Smooth muscle cell of the brain vasculature (primary cell): ENCODE results near the gene PNRC2.
"Not testable (repeated sequence)": the region's sequence is repeated elsewhere in the genome, so short reads cannot be mapped to it uniquely, and the experiment has no call there.

Experiments used
- DNase-seq: peaks from one replicate; pipeline ENCODE4 v3.0.0-alpha.2; 2012; ENCODE audit warnings: low read depth, low spot score

The PNRC2 gene

DNA sequence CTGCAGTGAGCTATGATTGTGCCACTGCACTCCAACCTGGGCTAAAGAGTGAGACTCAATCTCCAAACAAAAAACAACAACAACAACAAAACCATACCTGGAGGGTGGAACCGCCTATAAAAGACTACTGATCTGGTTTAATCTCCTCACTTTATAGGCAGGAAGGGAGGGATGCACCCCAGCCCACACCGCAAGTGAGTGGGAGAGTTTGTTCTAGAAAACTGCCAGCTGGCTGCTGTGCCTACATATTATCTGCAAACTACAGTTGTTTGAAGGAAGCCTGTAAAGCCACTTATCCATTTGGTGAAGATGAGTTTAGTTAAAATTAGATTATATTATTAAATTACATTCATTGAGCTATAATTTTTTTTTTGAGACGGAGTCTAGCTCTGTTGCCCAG, 29.6 kb downstream of the PNRC2 start:
- DNase-seq: no peak

DNA sequence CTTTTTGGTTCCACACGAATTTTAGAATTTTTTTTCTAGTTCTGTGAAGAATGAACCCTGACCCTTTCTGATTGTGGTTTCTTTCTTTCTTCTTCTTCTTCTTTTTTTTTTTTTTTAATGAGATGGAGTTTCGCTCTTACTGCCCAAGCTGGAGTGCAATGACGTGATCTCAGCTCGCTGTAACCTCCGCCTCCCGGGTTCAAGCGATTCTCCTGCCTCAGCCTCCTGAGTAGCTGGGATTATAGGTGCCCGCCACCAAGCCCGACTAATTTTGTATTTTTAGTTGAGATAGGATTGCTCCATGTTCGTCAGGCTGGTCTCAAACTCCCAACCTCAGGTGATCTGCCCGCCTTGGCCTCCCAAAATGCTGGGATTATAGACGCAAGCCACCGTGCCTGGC, 32.4 kb downstream of the PNRC2 start:
- not testable (repeated sequence) for DNase-seq

DNA sequence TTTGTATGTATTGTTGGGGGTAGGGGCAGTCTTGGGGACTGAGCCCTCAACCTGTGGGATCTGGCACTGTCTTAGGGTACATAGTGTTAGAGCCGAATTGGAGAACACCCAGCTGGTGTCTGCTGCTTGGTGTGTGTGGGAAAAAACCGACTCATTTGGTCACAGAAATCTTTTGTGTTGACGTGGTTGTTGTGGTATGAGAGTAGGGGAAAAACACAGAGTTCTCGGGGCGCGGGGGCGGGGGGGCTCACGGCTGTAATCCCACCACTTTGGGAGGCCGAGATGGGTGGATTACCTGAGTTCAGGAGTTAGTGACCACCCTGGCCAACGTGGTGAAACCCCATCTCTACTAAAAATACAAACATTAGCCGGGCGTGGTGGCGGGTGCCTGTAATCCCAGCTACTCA, 35.8 kb downstream of the PNRC2 start:
- no peak for DNase-seq

DNA sequence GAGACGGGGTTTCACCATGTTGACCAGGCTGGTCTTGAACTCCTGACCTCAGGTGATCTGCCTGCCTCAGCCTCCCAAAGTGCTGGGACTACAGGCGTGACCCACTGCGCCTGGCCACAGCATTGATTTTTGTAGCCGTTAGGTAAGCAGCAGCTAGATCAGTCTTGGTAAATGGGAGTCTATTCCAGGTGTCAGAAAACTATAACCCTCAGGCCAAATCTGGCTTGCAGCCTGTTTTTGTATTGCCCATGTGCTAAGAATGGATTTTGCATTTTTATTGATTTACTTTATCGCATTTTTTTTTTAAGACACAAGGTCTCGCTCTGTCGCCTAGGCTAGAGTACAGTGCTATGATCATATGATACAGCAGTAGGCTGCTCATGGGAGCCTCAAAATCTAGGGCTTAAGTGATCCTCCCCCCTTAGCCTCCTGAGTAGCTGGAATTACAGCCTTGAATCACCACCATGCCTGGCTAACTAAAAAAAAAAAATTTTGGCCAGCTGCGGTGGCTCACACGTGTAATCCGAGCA, 37.1 kb downstream of the PNRC2 start:
- no peak for DNase-seq

DNA sequence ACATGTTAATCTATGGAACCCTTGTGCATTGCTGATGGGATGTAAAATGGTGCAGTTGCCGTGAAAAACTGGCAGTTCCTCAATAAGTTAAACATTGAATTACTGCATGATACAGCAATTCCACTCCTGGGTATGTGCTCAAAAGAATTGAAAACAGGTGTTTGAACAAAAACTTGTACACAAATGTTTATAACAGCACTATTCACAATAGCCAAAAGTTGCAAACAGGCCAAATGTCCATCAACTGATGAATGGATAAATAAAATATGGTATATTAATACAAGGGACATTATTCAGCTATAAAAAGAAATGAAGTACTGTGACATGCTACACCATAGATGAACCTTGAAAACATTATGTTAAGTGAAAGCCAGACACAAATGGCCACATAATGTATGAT, 38.2 kb downstream of the PNRC2 start:
- DNase-seq: no peak

DNA sequence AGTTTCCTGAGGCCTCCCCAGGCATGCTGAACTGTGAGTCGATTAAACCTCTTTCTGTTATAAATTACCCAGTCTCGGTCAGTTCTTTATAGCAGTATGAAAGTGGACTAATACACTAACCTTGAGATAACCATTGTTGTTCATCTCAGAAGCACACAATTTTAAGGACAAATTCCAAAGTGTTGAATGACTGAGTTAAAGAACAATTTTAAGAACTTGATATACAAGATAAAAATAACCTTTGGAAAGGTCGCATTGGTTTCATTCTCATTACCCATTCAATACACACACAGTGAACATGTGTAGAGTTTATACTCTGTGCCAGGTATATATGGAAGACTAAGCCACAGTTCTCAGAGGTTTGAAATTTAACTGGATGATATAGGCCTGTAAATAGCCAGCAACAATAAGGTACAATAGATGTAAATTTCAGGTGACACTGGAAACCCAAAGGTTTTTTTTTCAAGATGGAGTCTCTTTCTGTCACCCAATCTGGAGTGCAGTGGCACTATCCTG, 39.6 kb downstream of the PNRC2 start:
- no peak for DNase-seq

DNA sequence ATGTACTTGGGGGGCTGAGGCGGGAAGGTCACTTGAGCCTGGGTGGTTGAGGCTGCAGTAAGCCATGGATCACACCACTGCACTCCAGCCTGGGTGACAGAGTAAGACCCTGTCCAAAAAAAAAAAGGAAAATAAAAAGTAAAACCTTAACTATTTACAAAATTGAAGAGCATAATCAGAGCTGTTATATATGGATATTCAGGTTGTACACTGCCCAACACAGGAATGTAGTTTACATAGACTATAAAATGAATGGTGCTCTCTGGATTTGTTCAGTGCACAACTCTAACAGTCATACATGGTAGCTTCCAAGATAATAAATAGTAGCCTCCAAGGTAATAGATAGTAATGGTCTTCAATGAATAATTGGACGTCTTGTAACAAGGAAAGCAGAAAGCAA, 43.1 kb downstream of the PNRC2 start:
- DNase-seq: no peak

DNA sequence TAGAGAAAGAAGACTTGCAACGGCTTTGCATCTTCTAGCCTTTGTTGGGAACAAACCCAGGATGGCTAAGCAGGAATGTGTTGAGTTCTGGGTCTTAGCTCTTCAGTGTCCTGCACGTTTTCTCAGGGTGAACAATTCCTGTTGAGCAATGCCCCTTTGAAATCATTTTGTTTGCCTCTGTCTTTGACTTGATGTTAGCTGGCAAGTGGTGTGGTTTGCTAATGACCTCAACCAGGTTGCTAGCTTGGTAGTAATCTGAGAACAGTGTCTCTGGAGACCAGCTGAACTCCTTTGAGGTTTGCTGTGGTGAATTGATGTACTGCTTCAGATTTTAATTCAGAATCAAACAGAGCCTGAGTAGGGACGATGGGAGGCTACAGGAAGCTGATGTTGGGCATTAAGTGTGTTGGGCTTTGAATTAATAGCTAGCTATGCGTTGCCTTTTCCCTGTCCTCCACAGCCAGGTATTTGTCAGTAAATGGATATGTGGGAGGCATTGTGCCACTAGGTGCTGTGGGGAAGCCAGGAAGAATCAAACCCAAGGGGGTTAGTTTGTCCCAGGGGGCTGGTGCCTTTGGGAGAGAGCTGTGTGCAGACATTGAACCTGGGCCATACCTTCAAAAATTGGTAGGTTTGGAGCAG, 43.8 kb downstream of the PNRC2 start:
- no peak for DNase-seq

DNA sequence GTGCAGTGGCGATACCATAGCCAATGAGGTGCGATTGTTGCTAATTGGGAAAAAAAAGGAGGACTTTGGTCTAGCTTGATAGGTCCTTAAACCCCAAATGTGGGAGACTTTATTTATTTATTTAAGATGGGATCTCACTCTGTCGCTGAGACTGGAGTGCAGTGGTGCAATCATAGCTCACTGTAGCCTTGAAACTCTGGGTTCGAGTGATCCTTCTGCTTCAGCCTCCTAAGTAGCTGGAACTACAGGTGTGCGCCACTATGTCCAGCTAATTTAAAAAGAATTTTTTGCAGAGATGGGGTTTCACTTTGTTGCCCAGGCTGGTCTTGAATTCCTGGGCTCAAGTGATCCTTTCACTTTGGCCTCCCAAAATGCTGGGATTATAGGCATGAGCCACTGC, 44.5 kb downstream of the PNRC2 start:
- no peak for DNase-seq

DNA sequence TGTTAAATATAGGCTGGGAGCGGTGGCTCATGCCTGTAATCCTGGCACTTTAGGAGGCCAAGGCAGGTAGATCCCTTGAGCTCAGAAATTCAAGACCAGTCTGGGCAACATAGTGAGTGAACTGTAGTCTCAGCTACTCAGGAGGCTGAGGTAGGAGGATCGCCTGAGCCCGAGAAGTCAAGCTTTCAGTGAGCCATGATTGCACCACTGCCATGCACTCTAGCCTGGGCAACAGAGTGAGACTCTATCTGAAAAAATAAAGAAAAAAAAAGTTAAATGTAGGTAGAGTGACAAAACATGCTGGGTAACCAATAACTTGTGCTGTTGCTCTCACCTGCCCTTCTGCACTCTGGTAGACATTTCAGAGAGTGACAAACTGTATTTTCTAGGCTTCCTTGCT, 45.5 kb downstream of the PNRC2 start:
- no peak for DNase-seq

DNA sequence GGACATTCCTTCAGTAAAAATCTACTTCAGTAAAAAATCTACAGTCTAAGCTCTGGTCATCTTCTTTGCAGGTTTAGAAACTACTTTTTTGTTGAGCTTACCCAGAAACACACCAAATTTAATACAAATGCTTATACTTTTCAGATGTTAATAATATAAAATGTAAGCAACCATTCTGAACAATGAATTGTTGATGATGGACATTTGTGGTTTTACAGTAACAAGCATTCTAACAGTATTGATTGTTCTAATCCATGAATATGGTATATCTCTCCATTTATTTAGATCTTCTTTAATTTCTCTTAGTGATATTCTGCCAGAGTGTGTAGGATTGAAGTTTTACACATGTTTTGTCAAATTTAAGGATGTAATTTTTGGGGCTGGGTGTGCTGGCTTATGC, 47.5 kb downstream of the PNRC2 start:
- no peak for DNase-seq

DNA sequence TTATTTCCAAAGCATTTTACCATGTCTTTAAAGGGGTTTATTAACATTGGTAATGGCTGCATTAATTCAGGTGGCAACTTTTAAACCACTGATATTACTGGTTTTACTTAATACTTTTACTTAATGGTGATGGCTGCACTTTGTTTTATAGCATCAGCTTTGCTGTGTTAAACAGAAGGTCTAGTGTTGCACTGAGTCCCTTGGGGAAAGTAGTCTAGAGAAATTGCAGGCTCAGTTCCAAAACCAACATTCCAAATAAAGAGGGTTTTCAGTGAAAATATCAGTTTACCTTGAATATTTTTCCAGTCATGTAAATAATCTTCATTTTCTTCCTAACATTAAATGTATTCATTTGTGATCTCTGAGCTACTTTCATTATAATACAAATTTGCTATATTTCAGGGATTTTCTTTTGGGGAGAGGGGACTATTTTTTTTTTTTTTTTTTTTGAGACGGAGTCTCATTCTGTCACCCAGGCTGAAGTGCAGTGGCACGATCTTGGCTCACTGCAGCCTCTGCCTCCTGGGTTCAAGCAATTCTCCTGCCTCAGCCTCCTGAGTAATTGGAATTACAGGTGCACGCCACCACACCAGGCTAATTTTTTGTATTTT, 49.1 kb downstream of the PNRC2 start:
- not testable (repeated sequence) for DNase-seq

DNA sequence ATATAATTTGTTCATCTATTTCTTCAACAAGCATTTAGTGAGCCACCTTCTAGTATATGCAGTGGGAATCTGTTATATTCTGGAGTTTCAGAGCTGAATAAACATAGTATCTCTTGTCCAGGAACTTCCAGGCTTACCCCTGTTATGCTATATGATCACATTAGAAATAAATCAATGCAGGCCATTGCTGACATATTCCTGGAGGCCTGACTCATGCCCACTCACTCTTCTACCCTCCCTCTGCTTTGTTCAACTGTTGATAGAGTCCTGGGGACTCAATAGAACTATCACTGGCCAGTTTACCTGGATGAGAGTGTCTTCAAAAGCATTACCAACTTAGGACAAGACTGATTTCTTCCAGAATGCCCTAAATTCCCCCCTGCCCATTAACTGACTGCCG, 49.8 kb downstream of the PNRC2 start:
- DNase-seq: no peak

DNA sequence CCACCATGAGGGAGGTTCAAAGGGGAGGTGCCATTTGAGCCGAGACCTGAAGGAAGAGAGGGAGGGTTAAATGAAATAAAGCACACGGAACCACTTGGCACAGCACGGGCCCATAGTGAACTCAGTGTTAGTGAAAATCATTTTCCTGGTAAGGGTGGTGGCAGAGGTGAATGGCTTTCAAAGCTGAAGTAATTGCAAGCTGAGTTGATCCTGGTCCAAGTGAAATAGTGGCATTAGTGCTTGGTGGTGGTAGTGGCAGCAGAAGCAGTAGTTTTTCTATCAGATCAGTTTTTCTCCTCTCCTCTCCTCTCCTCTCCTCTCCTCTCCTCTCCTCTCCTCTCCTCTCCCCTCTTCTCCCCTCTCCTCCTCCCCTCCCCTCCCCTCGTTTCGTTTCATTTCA, 51.0 kb downstream of the PNRC2 start:
- DNase-seq: no peak

DNA sequence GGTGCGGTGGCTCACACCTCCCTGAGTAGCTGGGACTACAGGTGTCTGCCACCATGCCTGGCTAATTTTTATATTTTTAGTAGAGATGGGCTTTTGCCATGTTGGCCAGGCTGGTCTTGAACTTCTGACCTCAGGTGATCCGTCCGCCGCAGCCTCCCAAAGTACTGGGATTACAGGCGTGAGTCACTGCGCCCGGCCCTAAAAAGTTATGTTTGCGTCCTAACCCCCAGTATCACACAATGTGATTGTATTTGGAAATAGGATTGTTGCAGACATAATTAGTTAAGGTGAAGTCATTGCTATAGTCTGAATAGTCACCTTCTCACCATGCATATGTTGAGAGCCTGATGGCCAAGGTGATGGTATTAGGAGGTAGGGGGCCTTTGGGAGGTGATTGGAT, 53.2 kb downstream of the PNRC2 start:
- not testable (repeated sequence) for DNase-seq
